Heart right ventricle (tissue), 16 donors: ENCODE data around the gene BMP3. TPM values are rescaled to one million over a fixed set of nuclear protein-coding genes. Genes with fewer than 3 reads are reported as not detected.

Experiments used
- ATAC-seq, 8 donors: fragments of 200-7000 bp; cut with Tn5 transposase; one replicate each; pipeline ENCODE4 v1.9.1; 2020; ENCODE audit warnings: mild to moderate bottlenecking in 8 of 8, moderate library complexity in 8 of 8, moderate number of reproducible peaks in 1 of 8
- DNase-seq, 2 donors: peaks; one replicate each; pipeline ENCODE4 v3.0.0-alpha.2; 2020
- H3K27ac ChIP-seq, 10 donors: fragments of 200-600 bp; sonication (generic) in 2 of 10; one replicate each; pipeline versions ENCODE4 v1.5.0 to v1.8.0; 2020 to 2022; ENCODE audit warnings: mild to moderate bottlenecking in 3 of 10
- H3K27me3 ChIP-seq, 7 donors: fragments of 200-600 bp; one replicate each; pipeline ENCODE4 v1.8.0; 2021 to 2022; ENCODE audit warnings: mild to moderate bottlenecking in 2 of 7
- H3K36me3 ChIP-seq, 9 donors: fragments of 200-600 bp; sonication (generic) in 1 of 9; one replicate each; pipeline versions ENCODE4 v1.5.0 to v1.8.0; 2020 to 2022; ENCODE audit warnings: mild to moderate bottlenecking in 2 of 9
- H3K4me1 ChIP-seq, 9 donors: fragments of 200-600 bp; sonication (generic) in 1 of 9; one replicate each; pipeline versions ENCODE4 v1.5.0 to v1.8.0; 2020 to 2022; ENCODE audit warnings: mild to moderate bottlenecking in 4 of 9
- H3K4me3 ChIP-seq, 10 donors: fragments of 200-600 bp; sonication (generic) in 2 of 10; one replicate each; pipeline versions ENCODE4 v1.5.0 to v1.8.0; 2020 to 2022; ENCODE audit warnings: mild to moderate bottlenecking in 7 of 10, moderate library complexity in 2 of 10
- H3K9me3 ChIP-seq, 11 donors: fragments of 200-600 bp in 10 of 11; sonication (generic) in 2 of 11; one replicate each; pipeline versions ENCODE4 v1.5.0 to v1.8.0; 2013 to 2022; ENCODE audit warnings: mild to moderate bottlenecking in 2 of 11, control low read depth in 1 of 11, moderate library complexity in 1 of 11
- CTCF ChIP-seq, 9 donors: fragments of 200-600 bp; sonication (generic) in 2 of 9; IDR thresholded peaks; one replicate each; pipeline versions ENCODE4 v1.5.0 to v1.8.0; 2021 to 2022; ENCODE audit warnings: antibody characterized with exemption in 9 of 9, mild to moderate bottlenecking in 5 of 9, moderate library complexity in 1 of 9
- WGBS, 2 donors: extraction: QIAGEN DNeasy Blood & Tissue Kit; methylation state at CpG; one replicate each; pipeline ENCODE4 v1.1.7; 2013; ENCODE audit warnings: inconsistent platforms in 1 of 2; 5-methylcytosine and 5-hydroxymethylcytosine counted together
- intact Hi-C, 10 donors: fragments of 100-400 bp; cut with DNase I; formaldehyde crosslinking; loops; one replicate each; pipeline versions ENCODE4 v1.11.1 to v1.14.2; 2022
- long read RNA-seq, 3 donors: library from polyadenylated mRNA; unstranded; transcript quantifications; one replicate each; pipeline ENCODE4 v2.0.0, GENCODE V29; 2020 to 2021
- polyA plus RNA-seq, 2 donors: library from polyadenylated mRNA; stranded (reverse); fragments of 200-250 nt; gene quantifications; one replicate each; pipeline ENCODE4 v1.2.3, GENCODE V29; 2013
- total RNA-seq, 10 donors: library from RNA; stranded (reverse); fragmentation: NEBNext Ultra II Directional in 3 of 10; extraction: Animal tissue kit (Norgen Biotek cat#: 25700) in 3 of 10; gene quantifications; one replicate each; pipeline versions ENCODE4 v1.2.1 to v1.2.4, GENCODE V29; 2021 to 2023
- donor health status: Arrhythmogenic right ventricular cardiomyopathy.
- donor health status: ischemic (EF 13 %, LVEDD 7.1; RV severe dilation, severe dysfunction).
- donor health status: healthy with polysubstance abuse.
- donor health status: DM: no; HTN: yes; CAD: no.
- donor health status: DM: no; HTN: no; CAD: no.
- donor health status: ischemic (EF 25% LVEDD 6.9; RV normal size, moderate dysfunction).
- donor health status: ischemic (EF 25% LVEDD 5.7; RV mildly dilated, moderate dysfunction).
- donor health status: healthy.
- donor health status: DM: yes; HTN: yes; CAD: no.
- donor health status: Ischemic cardiomyopathy.
- donor health status: ischemic (EF 35%, LVEDD 5.7; RV mildly dilated, moderate dysfunction).
- donor health status: nonischemic (EF 11% LVEDD 7.7; RV severe dilation, severe dysfunction).
- donor health status: DM: yes; HTN: yes; CAD: no.
- donor health status: PGD.
- donor health status: ischemic (EF 29% LVEDD 5.4; RV normal size, mild dysfunction).
- donor health status: nonischemic (EF 23%, LVEDD 6.1; RV moderate dilation, normal function).

BMP3 gene
- total RNA-seq (under 1 TPM in 1 of 10 donors, not detected in 9; 0.12 TPM), polyA plus RNA-seq (not detected)
- long read RNA-seq, donor 1, result 0 reads
- long read RNA-seq, donor 2, result 0 reads
- long read RNA-seq, donor 3, result 0 reads

GRCh38 chr4:81030061-81030980 lies at the start of gene BMP3:
Gene BMP3 (plus strand): TSS chr4:81030708. CDS start chr4:81031285, 577 bp downstream.
- no peak for TF ChIP-seq CTCF (IDR thresholded peaks at IDR 0.05)
- Histone ChIP-seq H3K9me3 (no peaks in the 10 kb centered on the region), H3K27ac (no peak within 1 kb of the TSS), H3K4me1 (peaks cover 0 to 20% (median 10%) of the 10 kb centered on the region in 9 donors), H3K36me3 (no peaks in the 10 kb centered on the region), H3K4me3 (peak within 1 kb of the TSS; percentile 6 to 46 (median 36)), H3K27me3 (peaks cover 5 to 88% (median 69%) of the 10 kb centered on the region in 7 donors)
- intact Hi-C loops, result loop anchor here in 1 of 10 donors (10.0 kb wide), 1 partner anchor 666 kb away; no protein-coding TSS in a partner anchor
- peak in 4 of 8 donors; percentile 22 to 46 (median 29) for ATAC-seq
- no peak for DNase-seq
- WGBS, 2 donors, result 2% methylated on average over 43 of the region's 43 CpGs

- intact Hi-C loops, result loop anchor here in 2 of 10 donors (5.0 kb wide), 2 partner anchors 619 to 624 kb away; no protein-coding TSS in a partner anchor
- Histone ChIP-seq H3K4me1 (no peaks in the 10 kb centered on the region), H3K36me3 (no peaks in the 10 kb centered on the region), H3K27me3 (peaks cover 0 to under 1% (median 0%) of the 10 kb centered on the region in 7 donors), H3K27ac (no peak overlapping the region), H3K9me3 (no peaks in the 10 kb centered on the region), H3K4me3 (no peak overlapping the region)
- ATAC-seq (no peak), DNase-seq (no peak)
- no peak for TF ChIP-seq CTCF (IDR thresholded peaks at IDR 0.05)
Measured at GRCh38 chr4:80986011-80986410, 44.5 kb upstream of the BMP3 start.

GRCh38 chr4:80989921-80990544 lies 40.5 kb upstream of the BMP3 start:
- TF ChIP-seq CTCF (IDR thresholded peaks at IDR 0.05), result peak in 8 of 9 donors; percentile 28 to 70 (median 64)
- no peak for ATAC-seq
- Histone ChIP-seq H3K27ac (no peak overlapping the region), H3K27me3 (peaks cover 0 to 4% (median 0%) of the 10 kb centered on the region in 7 donors), H3K9me3 (no peaks in the 10 kb centered on the region), H3K4me3 (no peak overlapping the region), H3K4me1 (no peaks in the 10 kb centered on the region), H3K36me3 (no peaks in the 10 kb centered on the region)
- peak in 1 of 2 donors; percentile 6 for DNase-seq
- WGBS, 2 donors, result 3 to 9% methylated on average over 2 of the region's 2 CpGs
- intact Hi-C loops, result loop anchor here in 9 of 10 donors (2.0 to 10.0 kb wide), 5 partner anchors 623 to 629 kb away; no protein-coding TSS in a partner anchor

- 40 to 41% methylated on average over 2 of the region's 2 CpGs for WGBS, 2 donors
- H3K36me3 ChIP-seq, result no peaks in the 10 kb centered on the region
- no peak for TF ChIP-seq CTCF (IDR thresholded peaks at IDR 0.05)
Measured at GRCh38 chr4:80990851-80991250, 39.7 kb upstream of the BMP3 start.

More at GRCh38 chr4:80990851-80991250, 39.7 kb upstream of the BMP3 start:
- Histone ChIP-seq H3K27ac (no peak overlapping the region), H3K4me3 (no peak overlapping the region), H3K9me3 (no peaks in the 10 kb centered on the region), H3K4me1 (no peaks in the 10 kb centered on the region), H3K27me3 (peaks cover 0 to 4% (median 0%) of the 10 kb centered on the region in 7 donors)
- ATAC-seq, result no peak
- intact Hi-C loops, result loop anchor here in 6 of 10 donors (2.0 to 10.0 kb wide), 5 partner anchors 624 to 630 kb away; no protein-coding TSS in a partner anchor
- DNase-seq, result no peak
